HepG2 (cell line): ENCODE measurements around the gene TAF4B. TPM values are rescaled to one million over a fixed set of nuclear protein-coding genes. Genes with fewer than 3 reads are reported as not detected.

ENCODE experiments used
- ATAC-seq: fragments of 200-7000 bp; cut with Tn5 transposase; 3 replicates; pipeline ENCODE4 v1.9.1; 2020; ENCODE audit warnings: mild to moderate bottlenecking, moderate library complexity
- BruUV-seq: library from RNA; stranded (reverse); fragments of 400-500 nt; replicated peaks from 2 replicates; lab custom pipeline; 2021; lab: Mats Ljungman, UMichigan
- CTCF ChIA-PET: fragments of 300-600 bp; formaldehyde crosslinking; extraction: SDS; loops from one replicate; lab custom pipeline; 2021; ENCODE audit warnings: low total read pairs, inconsistent platforms, low intra/inter-chr PET ratio; lab: Yijun Ruan, JAX
- POLR2A ChIA-PET: fragments of 350-600 bp; sonication (Branson Sonifier 250); formaldehyde crosslinking; loops from one replicate; lab custom pipeline; 2020; ENCODE audit warnings: antibody characterized with exemption, inconsistent platforms; lab: Yijun Ruan, JAX
- DNase-seq: peaks from one replicate; pipeline ENCODE4 v3.0.0-alpha.2; 2015; ENCODE audit warnings: low spot score
- FAIRE-seq: peaks from 3 replicates; lab custom pipeline; 2011; peaks lifted over from hg19 to GRCh38; lab: Jason Lieb, UNC
- H2AFZ ChIP-seq: one replicate; pipeline ENCODE4 v1.6.1; 2011; ENCODE audit warnings: low read length, inconsistent platforms
- H3K27ac ChIP-seq: fragments of 300-600 bp; 3 replicates; pipeline ENCODE4 v1.8.0; 2011; ENCODE audit warnings: mixed run types, mild to moderate bottlenecking, mixed read lengths, low read length, inconsistent platforms; ENCODE audit not compliant: insufficient read depth; ENCODE audit errors: extremely low read length
- H3K27me3 ChIP-seq, 2 experiments: fragments of 200-600 bp in 1 of 2; 2 replicates in 1 of 2; 3 replicates in 1 of 2; pipeline versions ENCODE4 v1.6.0 to v1.8.0; 2011; ENCODE audit warnings: low read length in 2 of 2, mild to moderate bottlenecking in 2 of 2, moderate library complexity in 2 of 2, inconsistent platforms in 1 of 2; ENCODE audit not compliant: insufficient read depth in 2 of 2, control insufficient read depth in 1 of 2
- H3K36me3 ChIP-seq, 2 experiments: fragments of 200-600 bp in 1 of 2; replicated peaks in 1 of 2; 2 replicates in 1 of 2; 3 replicates in 1 of 2; pipeline versions ENCODE4 v1.5.1 to v1.8.0; 2011; ENCODE audit warnings: low read length in 2 of 2, inconsistent platforms in 1 of 2; ENCODE audit not compliant: insufficient read depth in 2 of 2, control insufficient read depth in 1 of 2
- H3K4me1 ChIP-seq: 2 replicates; pipeline ENCODE4 v1.5.1; 2012; ENCODE audit warnings: low read length, inconsistent platforms; ENCODE audit not compliant: insufficient read depth
- H3K4me2 ChIP-seq: 2 replicates; pipeline ENCODE4 v1.6.0; 2011; ENCODE audit warnings: low read depth, low read length, inconsistent platforms
- H3K4me3 ChIP-seq, 3 experiments: fragments of 200-600 bp in 1 of 3; sonication (generic), shearing (Covaris generic) in 1 of 3; replicated peaks in 1 of 3; 2 replicates each; pipeline ENCODE4 v1.5.1; 2011 to 2016; ENCODE audit warnings: low read length in 3 of 3, inconsistent platforms in 2 of 3, low read depth in 2 of 3, mild to moderate bottlenecking in 2 of 3, control low read depth in 1 of 3, mixed read lengths in 1 of 3; ENCODE audit not compliant: insufficient read depth in 1 of 3
- H3K79me2 ChIP-seq: one replicate; pipeline ENCODE4 v1.6.1; 2011; ENCODE audit warnings: low read length, inconsistent platforms; ENCODE audit not compliant: insufficient read depth
- H3K9ac ChIP-seq: 2 replicates; pipeline ENCODE4 v1.6.0; 2011; ENCODE audit warnings: mild to moderate bottlenecking, low read depth, low read length, inconsistent platforms; ENCODE audit not compliant: insufficient read depth
- H3K9me3 ChIP-seq: 2 replicates; pipeline ENCODE4 v1.5.1; 2012; ENCODE audit warnings: mild to moderate bottlenecking, low read length
- H4K20me1 ChIP-seq: 2 replicates; pipeline ENCODE4 v1.6.0; 2011; ENCODE audit warnings: inconsistent platforms, mild to moderate bottlenecking, low read length, moderate library complexity; ENCODE audit not compliant: insufficient read depth
- ADNP ChIP-seq: sonication (generic); formaldehyde crosslinking; IDR thresholded peaks from 2 replicates; pipeline ENCODE4 v1.4.0; 2020; ENCODE audit warnings: missing genetic modification reagents
- FOXM1 ChIP-seq: sonication (generic); formaldehyde crosslinking; IDR thresholded peaks from 2 replicates; pipeline ENCODE4 v1.5.0; 2020; ENCODE audit warnings: missing genetic modification reagents
- PAWR ChIP-seq: sonication (generic); formaldehyde crosslinking; IDR thresholded peaks from 2 replicates; pipeline ENCODE4 v1.4.0; 2020; ENCODE audit warnings: missing genetic modification reagents, mild to moderate bottlenecking, borderline replicate concordance
- SKI ChIP-seq: fragments of 450-650 bp; IDR thresholded peaks from one replicate; pipeline ENCODE4 v1.6.1; 2018; ENCODE audit warnings: mild to moderate bottlenecking; ENCODE audit not compliant: partially characterized antibody
- WGBS: methylation state at CpG from one replicate; pipeline ENCODE4 v1.1.6; 2017; ENCODE audit warnings: low lambda C conversion rate; 5-methylcytosine and 5-hydroxymethylcytosine counted together
- in situ Hi-C: cut with HindIII; loops from 2 replicates; pipeline ENCODE4 v1.10.0; 2017; ENCODE audit warnings: low pct_unique_long_range_greater_than_20kb; ENCODE audit not compliant: extremely low pct_ligation_motif_present
- intact Hi-C: fragments of 100-400 bp; cut with micrococcal nuclease; formaldehyde crosslinking; loops from one replicate; pipeline ENCODE4 v1.10.0; 2022; ENCODE audit not compliant: unreplicated experiment
- polyA plus RNA-seq, 8 experiments: library from polyadenylated mRNA; depleted of rRNA in 3 of 8; stranded (reverse) in 7 of 8; unstranded in 1 of 8; fragments of >200 nt; fragmentation: Illumina TruSeq in 4 of 8; extraction: Trizol in 4 of 8; gene quantifications; 2 replicates each; pipeline versions ENCODE4 v1.2.1 to v1.2.3, GENCODE V29; 2011 to 2016; ENCODE audit warnings: low read depth in 4 of 8, missing spikeins in 1 of 8, mixed read lengths in 1 of 8; ENCODE audit not compliant: insufficient read depth in 1 of 8
- total RNA-seq, 5 experiments: library from RNA; depleted of rRNA; stranded (reverse); fragments of >200 nt; fragmentation: Illumina TruSeq; extraction: Trizol; gene quantifications; 2 replicates each; pipeline ENCODE4 v1.2.3, GENCODE V29; 2016; ENCODE audit warnings: low read depth in 1 of 5

TAF4B gene
- total and polyA plus RNA-seq, 2 of the 13 experiments (the other 11 are each of a cell fraction or from before 2014, with no cell fraction given), result 2.2 to 3.8 TPM

GRCh38 chr18:26356045-26356785 lies 130.0 kb downstream of the TAF4B start:
- in situ Hi-C loops, result no loop called here
- 60% methylated on average over 4 of the region's 4 CpGs for WGBS
- intact Hi-C loops, result loop anchor here (10.0 kb wide), 1 partner anchor 811 kb away; no protein-coding TSS in a partner anchor
- DNase-seq, result no peak
- no peak overlapping the region for H3K4me2 ChIP-seq
- H3K9me3 ChIP-seq, result no peaks in the 10 kb centered on the region
- FAIRE-seq, result no peak
- H4K20me1 ChIP-seq, result no peaks in the 10 kb centered on the region
- H2AFZ ChIP-seq, result no peak overlapping the region
- no peak overlapping the region for H3K9ac ChIP-seq
- ChIA-PET CTCF (no interaction called here), POLR2A (no interaction called here)
- H3K4me1 ChIP-seq, result 0 out of 2 replicates have a peak, but pooled peaks cover 7% of the 10 kb centered on the region
- H3K79me2 ChIP-seq, result no peaks in the 10 kb centered on the region
- H3K27ac ChIP-seq, result no peak overlapping the region
- TF ChIP-seq PAWR (CRISPR knock-in tag) (no peak), SKI (no peak), FOXM1 (CRISPR knock-in tag) (no peak)
- ATAC-seq, result no peak
- no peaks in the 10 kb centered on the region for H3K36me3 ChIP-seq
- H3K4me3 ChIP-seq, result no peak overlapping the region
- BruUV-seq, result no TSS peak
- no peaks in the 10 kb centered on the region; a peak in 1 of 5 replicates for H3K27me3 ChIP-seq

DNA sequence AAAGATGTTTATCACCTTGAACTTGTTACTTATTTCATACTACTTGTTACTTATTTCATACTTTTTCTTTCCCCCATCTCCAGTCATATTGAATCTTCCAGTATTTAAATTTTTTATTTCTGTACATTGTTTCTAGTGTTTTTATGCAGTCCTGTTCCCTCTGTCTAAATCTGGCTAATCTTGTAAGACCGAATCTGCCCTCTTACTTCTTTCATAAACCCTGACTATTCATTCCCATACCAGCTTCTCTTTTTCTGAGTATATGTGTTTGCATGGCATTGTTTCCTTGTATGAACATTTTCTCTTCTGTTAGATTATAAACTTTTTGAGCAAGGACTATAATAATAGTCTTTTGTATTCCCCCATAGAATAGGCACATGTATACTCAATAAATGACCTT lies 131.7 kb downstream of the TAF4B start:
- intact Hi-C loops, result loop anchor here (10.0 kb wide), 1 partner anchor 813 kb away; no protein-coding TSS in a partner anchor
- ATAC-seq (no peak), FAIRE-seq (no peak), DNase-seq (no peak)
- Histone ChIP-seq H2AFZ (no peak overlapping the region), H3K27me3 (no peaks in the 10 kb centered on the region; a peak in 1 of 5 replicates), H4K20me1 (no peaks in the 10 kb centered on the region), H3K4me1 (0 out of 2 replicates have a peak, but pooled peaks cover 7% of the 10 kb centered on the region), H3K9ac (no peak overlapping the region), H3K36me3 (no peaks in the 10 kb centered on the region), H3K79me2 (no peaks in the 10 kb centered on the region), H3K27ac (no peak overlapping the region), H3K9me3 (no peaks in the 10 kb centered on the region), H3K4me2 (no peak overlapping the region), H3K4me3 (no peak overlapping the region)
- in situ Hi-C loops, result no loop called here
- no TSS peak for BruUV-seq
- CTCF ChIA-PET, result no interaction called here
- TF ChIP-seq ADNP (CRISPR knock-in tag), result no peak
- POLR2A ChIA-PET, result no interaction called here
- WGBS, result 54% methylated on average over 1 of the region's 1 CpG
